22Rv1 (cell line): ENCODE measurements around the gene PGLYRP2.

Source experiments
- H3K27ac ChIP-seq: fragments of 450-650 bp; 2 replicates; pipeline ENCODE4 v1.5.1; 2017
- ZFX ChIP-seq: fragments of 450-650 bp; IDR thresholded peaks from 2 replicates; pipeline ENCODE4 v1.6.1; 2017; ENCODE audit warnings: antibody characterized with exemption, borderline replicate concordance
- TF ChIP-seq, protein P1 (sequence below): fragments of 450-650 bp; IDR thresholded peaks from 2 replicates; pipeline ENCODE4 v1.5.1; 2017; ENCODE audit warnings: mild to moderate bottlenecking

The PGLYRP2 gene

DNA sequence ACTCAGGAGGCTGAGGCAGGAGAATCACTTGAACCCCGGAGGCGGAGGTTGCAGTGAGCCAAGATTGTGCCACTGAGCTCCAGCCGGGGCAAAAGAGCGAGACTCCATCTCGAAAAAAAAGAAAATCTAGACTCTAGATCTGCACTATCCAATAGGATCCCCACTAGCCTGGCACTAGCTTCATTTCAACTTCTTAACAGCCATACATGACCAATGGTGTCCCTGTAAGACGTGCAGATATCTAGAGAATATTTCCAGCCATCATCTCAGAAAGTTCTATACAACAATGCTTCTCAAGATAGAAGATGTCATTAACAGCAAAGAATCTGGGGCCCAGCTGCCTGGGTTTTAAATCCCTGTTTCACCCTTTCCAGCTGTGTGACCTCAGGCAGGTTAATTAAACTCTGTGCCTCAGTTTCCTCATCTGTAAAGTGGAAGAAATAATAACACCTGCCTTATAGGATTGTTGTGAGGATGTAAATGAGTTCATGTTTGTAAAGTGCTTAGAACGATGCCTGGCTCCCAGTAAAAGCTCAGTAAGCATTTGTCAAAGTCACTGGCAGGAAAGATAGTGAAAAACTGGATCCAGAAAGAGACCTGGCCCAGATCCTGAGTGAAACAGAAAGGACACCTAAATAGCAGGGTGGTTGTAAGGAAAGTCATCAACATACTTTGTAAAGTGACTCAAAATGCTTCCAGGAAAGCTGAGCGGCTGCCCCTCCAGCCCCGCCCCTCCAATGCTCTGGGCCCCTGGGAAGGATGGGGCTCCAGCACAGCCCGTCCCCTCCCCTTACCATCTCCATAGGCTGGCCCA is 43.1 kb downstream of the PGLYRP2 start:
- no peak overlapping the region for H3K27ac ChIP-seq
- TF ChIP-seq ZFX, result no peak
- TF ChIP-seq, protein P1, sequence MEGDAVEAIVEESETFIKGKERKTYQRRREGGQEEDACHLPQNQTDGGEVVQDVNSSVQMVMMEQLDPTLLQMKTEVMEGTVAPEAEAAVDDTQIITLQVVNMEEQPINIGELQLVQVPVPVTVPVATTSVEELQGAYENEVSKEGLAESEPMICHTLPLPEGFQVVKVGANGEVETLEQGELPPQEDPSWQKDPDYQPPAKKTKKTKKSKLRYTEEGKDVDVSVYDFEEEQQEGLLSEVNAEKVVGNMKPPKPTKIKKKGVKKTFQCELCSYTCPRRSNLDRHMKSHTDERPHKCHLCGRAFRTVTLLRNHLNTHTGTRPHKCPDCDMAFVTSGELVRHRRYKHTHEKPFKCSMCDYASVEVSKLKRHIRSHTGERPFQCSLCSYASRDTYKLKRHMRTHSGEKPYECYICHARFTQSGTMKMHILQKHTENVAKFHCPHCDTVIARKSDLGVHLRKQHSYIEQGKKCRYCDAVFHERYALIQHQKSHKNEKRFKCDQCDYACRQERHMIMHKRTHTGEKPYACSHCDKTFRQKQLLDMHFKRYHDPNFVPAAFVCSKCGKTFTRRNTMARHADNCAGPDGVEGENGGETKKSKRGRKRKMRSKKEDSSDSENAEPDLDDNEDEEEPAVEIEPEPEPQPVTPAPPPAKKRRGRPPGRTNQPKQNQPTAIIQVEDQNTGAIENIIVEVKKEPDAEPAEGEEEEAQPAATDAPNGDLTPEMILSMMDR, result no peak

- TF ChIP-seq, protein P1, result no peak
- TF ChIP-seq ZFX, result no peak
- peak overlapping the region; percentile 66 for H3K27ac ChIP-seq
These were observed 45.7 kb downstream of the PGLYRP2 start for GRCh38 chr19:15433519-15434069.

GRCh38 chr19:15432629-15433518 is 46.4 kb downstream of the PGLYRP2 start:
- H3K27ac ChIP-seq, result peak overlapping the region; percentile 66
- TF ChIP-seq, protein P1, result no peak
- no peak for TF ChIP-seq ZFX

DNA sequence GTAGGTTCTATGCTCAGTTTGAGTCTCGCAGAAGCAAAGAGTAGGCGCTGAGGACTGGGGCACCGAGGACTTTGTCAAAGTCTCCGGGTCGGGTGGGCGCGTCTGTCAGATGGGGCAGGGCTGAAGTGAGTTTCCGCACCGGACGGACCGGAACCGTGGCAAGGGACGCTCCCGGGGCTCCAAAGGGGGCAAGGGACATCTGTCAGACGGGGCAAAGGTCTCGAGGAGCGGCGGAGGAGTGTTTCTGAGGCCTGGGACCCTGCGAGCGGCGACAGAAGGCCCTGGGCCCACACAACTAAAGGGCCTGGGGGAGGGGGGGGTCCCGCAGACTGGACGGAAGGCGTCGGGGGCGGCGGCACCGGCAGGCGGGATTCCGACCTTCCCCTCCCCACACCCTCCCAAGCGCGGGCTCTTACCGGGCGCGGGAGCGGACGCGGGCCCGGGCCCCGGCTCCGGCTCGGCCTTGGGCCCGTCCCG is 47.2 kb downstream of the PGLYRP2 start:
- TF ChIP-seq, protein P1, result no peak
- TF ChIP-seq ZFX, result no peak
- H3K27ac ChIP-seq, result peak overlapping the region; percentile 66

DNA sequence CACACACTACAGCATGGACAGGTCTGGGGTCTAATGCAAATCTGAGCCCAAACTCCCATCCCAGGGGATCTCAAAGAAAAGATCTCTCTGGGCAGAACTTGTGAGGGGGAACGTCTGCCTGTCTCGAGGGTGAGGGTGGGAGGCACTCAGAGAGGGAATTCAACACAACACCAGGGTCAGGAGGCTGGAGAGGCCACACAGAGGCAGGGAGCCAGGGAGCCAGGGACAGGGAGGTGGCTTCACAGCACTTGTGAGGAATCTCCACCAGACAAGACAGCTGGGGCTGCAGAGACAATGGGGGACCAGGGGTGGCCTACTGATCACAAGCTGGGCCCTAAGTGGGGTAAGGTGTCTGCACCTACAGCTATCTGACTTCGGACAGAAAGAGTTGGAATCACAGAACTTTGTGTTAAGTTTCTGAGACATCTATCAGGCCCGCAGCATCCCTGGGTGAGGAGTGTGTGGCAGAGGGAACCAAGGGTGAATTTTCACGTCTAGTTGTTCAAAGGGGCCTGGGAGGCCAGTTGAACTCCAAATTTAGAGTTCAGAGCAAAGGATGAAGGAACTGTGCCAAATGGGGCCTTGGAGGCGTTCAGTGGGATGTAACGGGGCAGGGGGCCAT is 47.8 kb downstream of the PGLYRP2 start:
- peak overlapping the region; percentile 66 for H3K27ac ChIP-seq
- TF ChIP-seq ZFX, result no peak
- TF ChIP-seq, protein P1, result no peak

DNA sequence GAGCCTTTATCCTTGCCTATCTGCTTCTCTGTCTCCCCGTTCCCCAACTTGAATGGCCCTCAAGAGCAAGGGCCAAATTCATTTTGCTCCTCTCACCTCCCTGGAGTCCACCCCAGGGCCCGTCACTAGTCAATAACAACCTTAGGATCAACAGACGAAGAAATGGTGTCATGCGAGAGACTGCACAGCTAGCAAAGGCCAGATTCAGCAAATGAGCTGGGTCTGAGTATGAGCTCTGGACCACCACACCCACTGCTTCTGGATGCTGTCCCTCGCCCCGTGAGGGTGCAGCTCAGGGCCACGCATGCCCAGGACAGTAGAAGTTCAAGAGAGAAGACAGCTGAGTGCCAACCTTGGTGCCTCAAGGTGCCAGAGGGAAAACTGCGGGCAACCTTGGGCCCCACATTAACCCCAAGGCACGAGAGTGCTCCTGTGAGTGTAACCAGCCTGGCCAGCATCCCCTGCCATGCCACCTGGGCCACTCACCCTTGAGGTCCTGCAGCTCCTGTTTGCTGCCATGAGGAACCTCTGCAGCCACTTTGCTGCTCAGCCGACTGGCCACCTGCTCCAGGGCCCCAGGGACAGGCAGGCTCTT is 48.7 kb downstream of the PGLYRP2 start:
- TF ChIP-seq, protein P1, result no peak
- TF ChIP-seq ZFX, result no peak
- no peak overlapping the region for H3K27ac ChIP-seq
